ENCODE results near the gene CD209.

GRCh38 chr19:7775761-7776160 is 28.4 kb upstream of the CD209 start:
- TF ChIP-seq ZNF274 (IDR thresholded peaks at IDR 0.05; ENCODE audit: low read depth, low read length) = no peak
- no peak for TF ChIP-seq YY1 (IDR thresholded peaks at IDR 0.05; ENCODE audit: insufficient read depth, insufficient read length)
- TF ChIP-seq SUZ12 (IDR thresholded peaks at IDR 0.05; ENCODE audit: extremely low read depth, insufficient read depth, insufficient read length) = no peak

All from NT2/D1 (cell line).